ENCODE data around the gene LRRK2. TPM values are rescaled to one million over a fixed set of nuclear protein-coding genes. Genes with fewer than 3 reads are reported as not detected.

The LRRK2 gene
- total RNA-seq, 2 experiments from 2014 or later = 0.76 TPM; not detected in 1

- ChIA-PET CTCF (no interaction called here), POLR2A (no interaction called here)
- TF ChIP-seq CTCF (IDR thresholded peaks at IDR 0.05) = no peak
- DNase-seq (no peak), ATAC-seq (no peak)
- no peaks in the 10 kb centered on the region for H3K36me3 Mint-ChIP-seq (ENCODE audit: low read depth)
- intact Hi-C loops (cut with micrococcal nuclease) = no loop called here
- H3K4me3 Mint-ChIP-seq = no peak overlapping the region
- H3K27me3 Mint-ChIP-seq = peaks cover 4% of the 10 kb centered on the region
- no peaks in the 10 kb centered on the region for H3K9me3 Mint-ChIP-seq
- no peaks in the 10 kb centered on the region for H3K4me1 Mint-ChIP-seq (ENCODE audit: low read depth)
- no peak overlapping the region for H3K27ac Mint-ChIP-seq
These were observed 7.8 kb downstream of the LRRK2 start for GRCh38 chr12:40232602-40233001.

- DNase-seq = no peak
- TF ChIP-seq CTCF (IDR thresholded peaks at IDR 0.05) = no peak
- intact Hi-C loops (cut with micrococcal nuclease) = no loop called here
- ChIA-PET POLR2A (no interaction called here), CTCF (no interaction called here)
- H3K9me3 Mint-ChIP-seq = no peaks in the 10 kb centered on the region
- no peak overlapping the region for H3K27ac Mint-ChIP-seq
- ATAC-seq = no peak
- H3K4me1 Mint-ChIP-seq (ENCODE audit: low read depth) = no peaks in the 10 kb centered on the region
- H3K36me3 Mint-ChIP-seq (ENCODE audit: low read depth) = no peaks in the 10 kb centered on the region
- no peak overlapping the region for H3K4me3 Mint-ChIP-seq
- H3K27me3 Mint-ChIP-seq = no peaks in the 10 kb centered on the region
These were observed 9.1 kb downstream of the LRRK2 start for GRCh38 chr12:40233741-40234367.

- Mint-ChIP-seq H3K4me3 (no peak overlapping the region), H3K4me1 (ENCODE audit: low read depth) (no peaks in the 10 kb centered on the region), H3K9me3 (no peaks in the 10 kb centered on the region), H3K27ac (no peak overlapping the region), H3K27me3 (no peaks in the 10 kb centered on the region), H3K36me3 (ENCODE audit: low read depth) (no peaks in the 10 kb centered on the region)
- intact Hi-C loops (cut with micrococcal nuclease) = no loop called here
- DNase-seq (no peak), ATAC-seq (no peak)
- TF ChIP-seq CTCF (IDR thresholded peaks at IDR 0.05) = no peak
- ChIA-PET CTCF (no interaction called here), POLR2A (no interaction called here)
These were observed 11.6 kb downstream of the LRRK2 start for GRCh38 chr12:40236357-40236850.

- no peak for DNase-seq
- ChIA-PET CTCF (no interaction called here), POLR2A (no interaction called here)
- intact Hi-C loops (cut with micrococcal nuclease) = no loop called here
- Mint-ChIP-seq H3K9me3 (no peaks in the 10 kb centered on the region), H3K27me3 (no peaks in the 10 kb centered on the region), H3K4me1 (ENCODE audit: low read depth) (no peaks in the 10 kb centered on the region), H3K36me3 (ENCODE audit: low read depth) (no peaks in the 10 kb centered on the region), H3K27ac (no peak overlapping the region), H3K4me3 (no peak overlapping the region)
- no peak for ATAC-seq
- TF ChIP-seq CTCF (IDR thresholded peaks at IDR 0.05) = no peak
These were observed 13.6 kb downstream of the LRRK2 start for GRCh38 chr12:40238266-40238902.

GRCh38 chr12:40238979-40239378 lies 14.2 kb downstream of the LRRK2 start:
- intact Hi-C loops (cut with micrococcal nuclease) = no loop called here
- Mint-ChIP-seq H3K27ac (no peak overlapping the region), H3K27me3 (no peaks in the 10 kb centered on the region), H3K9me3 (no peaks in the 10 kb centered on the region), H3K36me3 (ENCODE audit: low read depth) (no peaks in the 10 kb centered on the region), H3K4me1 (ENCODE audit: low read depth) (no peaks in the 10 kb centered on the region), H3K4me3 (no peak overlapping the region)
- ChIA-PET POLR2A (no interaction called here), CTCF (no interaction called here)
- ATAC-seq (no peak), DNase-seq (no peak)
- TF ChIP-seq CTCF (IDR thresholded peaks at IDR 0.05) = no peak

Data from activated CD8-positive, alpha-beta T cell treated with anti-CD3 and anti-CD28 coated beads for 36 hours (primary cell).